ENCODE data around the gene RSPO4.

DNA sequence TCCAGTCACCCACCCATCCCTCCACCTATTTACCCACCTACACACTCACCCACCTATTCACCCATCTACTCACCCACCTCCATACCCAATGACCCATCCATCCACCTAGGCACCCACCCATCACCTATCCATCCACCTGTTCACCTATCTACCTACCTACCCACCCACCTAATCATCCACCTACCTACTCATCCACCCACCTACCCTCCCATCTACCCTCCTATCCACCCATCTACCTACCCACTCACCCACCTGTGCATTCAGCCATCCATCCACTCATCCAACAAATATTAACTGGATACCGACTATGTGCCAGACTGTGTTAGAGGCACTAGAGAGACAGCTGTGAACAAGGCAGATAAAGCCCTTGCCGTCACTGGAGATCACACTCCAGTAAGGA is 40.3 kb downstream of the RSPO4 start:
- TF ChIP-seq POLR2A (IDR thresholded peaks at IDR 0.05; ENCODE audit: low read length) = no peak
- TF ChIP-seq GATA1 (IDR thresholded peaks at IDR 0.05; ENCODE audit: low read depth, low read length) = no peak
